HTERT RPE-1 (cell line): ENCODE measurements around the gene PRELP.
"Not testable (repeated sequence)": the region's sequence is repeated elsewhere in the genome, so short reads cannot be mapped to it uniquely, and the experiment has no call there.

Experiments used
- in situ Hi-C: fragments of 300-500 bp; cut with MboI; formaldehyde crosslinking; loops from 4 replicates; pipeline ENCODE4 v1.14.3; 2020; ENCODE audit warnings: low sequenced_read_pairs

PRELP gene

GRCh38 chr1:203453016-203453415 is 22.6 kb upstream of the PRELP start:
- in situ Hi-C loops, result no loop called here

- in situ Hi-C loops, result no loop called here
These were observed 22.0 kb upstream of the PRELP start for GRCh38 chr1:203453616-203454015.

- in situ Hi-C loops, result no loop called here
These were observed 20.6 kb upstream of the PRELP start for GRCh38 chr1:203454986-203455471.

GRCh38 chr1:203455706-203456105 is 19.9 kb upstream of the PRELP start:
- in situ Hi-C loops, result no loop called here

GRCh38 chr1:203456577-203456976 is 19.0 kb upstream of the PRELP start:
- in situ Hi-C loops, result no loop called here

GRCh38 chr1:203458078-203458477 is 17.5 kb upstream of the PRELP start:
- in situ Hi-C loops, result no loop called here

- in situ Hi-C loops, result no loop called here
These were observed 15.9 kb upstream of the PRELP start for GRCh38 chr1:203459671-203460201.

- in situ Hi-C loops, result no loop called here
These were observed 13.9 kb upstream of the PRELP start for GRCh38 chr1:203461717-203462116.

- in situ Hi-C loops, result no loop called here
These were observed 13.5 kb upstream of the PRELP start for GRCh38 chr1:203462143-203462542.

GRCh38 chr1:203462878-203463277 is 12.7 kb upstream of the PRELP start:
- in situ Hi-C loops, result no loop called here

GRCh38 chr1:203463469-203464062 is 12.0 kb upstream of the PRELP start:
- in situ Hi-C loops, result no loop called here

- in situ Hi-C loops, result no loop called here
These were observed 11.4 kb upstream of the PRELP start for GRCh38 chr1:203464226-203464625.

- in situ Hi-C loops, result no loop called here
These were observed 10.9 kb upstream of the PRELP start for GRCh38 chr1:203464743-203465142.

GRCh38 chr1:203465146-203465798 is 10.3 kb upstream of the PRELP start:
- in situ Hi-C loops, result no loop called here

- in situ Hi-C loops, result no loop called here
These were observed 9.7 kb upstream of the PRELP start for GRCh38 chr1:203465948-203466347.

GRCh38 chr1:203466906-203467549 is 8.6 kb upstream of the PRELP start:
- in situ Hi-C loops, result not testable (repeated sequence)

- in situ Hi-C loops, result no loop called here
These were observed 8.1 kb upstream of the PRELP start for GRCh38 chr1:203467550-203467921.

- in situ Hi-C loops, result no loop called here
These were observed 7.3 kb upstream of the PRELP start for GRCh38 chr1:203468326-203468725.

- in situ Hi-C loops, result no loop called here
These were observed 5.4 kb upstream of the PRELP start for GRCh38 chr1:203470240-203470639.

GRCh38 chr1:203471841-203472240 is 3.8 kb upstream of the PRELP start:
- in situ Hi-C loops, result no loop called here

GRCh38 chr1:203473281-203473680 is 2.3 kb upstream of the PRELP start:
- in situ Hi-C loops, result no loop called here

GRCh38 chr1:203473781-203474305 is 1.8 kb upstream of the PRELP start:
- in situ Hi-C loops, result no loop called here
